Testis (tissue), 2 donors: Measurements from ENCODE around the gene FXYD4.

Experiments used
- POLR2A ChIP-seq: fragments of 450-650 bp; IDR thresholded peaks from one replicate; pipeline ENCODE4 v1.6.1; 2017; ENCODE audit warnings: antibody characterized with exemption, mild to moderate bottlenecking, moderate library complexity
- TF ChIP-seq, protein P1 (sequence below), 3 experiments: fragments of 450-650 bp in 2 of 3; fragments of 200-600 bp in 1 of 3; sonication (generic) in 1 of 3; IDR thresholded peaks; one replicate each; pipeline ENCODE4 v1.5.1; 2016 to 2019; ENCODE audit warnings: antibody characterized with exemption in 3 of 3, mild to moderate bottlenecking in 2 of 3, moderate library complexity in 1 of 3

DNA sequence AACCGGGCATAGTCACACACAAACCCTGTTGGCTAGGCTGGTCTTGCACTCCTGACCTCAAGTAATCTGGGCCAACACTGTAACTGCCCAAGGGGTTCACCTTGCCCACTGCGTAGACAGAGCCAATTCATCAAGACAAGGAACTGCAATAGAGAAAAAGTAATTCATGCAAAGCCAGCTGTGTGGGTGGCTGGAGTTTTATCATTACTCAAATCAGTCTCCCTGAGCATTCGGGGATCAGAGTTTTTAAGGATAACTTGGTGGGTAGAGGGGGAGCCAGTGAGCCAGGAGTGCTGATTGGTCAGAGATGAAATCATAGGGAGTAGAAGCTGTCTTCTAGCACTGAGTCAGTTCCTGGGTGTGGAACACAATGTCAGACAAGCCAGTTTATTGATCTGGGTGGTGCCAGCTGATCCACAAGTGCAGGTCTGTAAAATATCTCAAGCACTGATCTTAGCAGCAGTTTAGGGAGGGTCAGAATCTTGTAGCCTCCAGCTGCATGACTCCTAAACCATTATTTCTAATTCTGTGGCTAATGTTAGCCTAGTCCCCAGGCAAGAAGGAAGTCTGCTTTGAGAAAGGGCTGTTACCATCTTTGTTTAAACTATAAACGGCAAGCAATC, 15.6 kb upstream of the FXYD4 start:
- TF ChIP-seq, protein P1, sequence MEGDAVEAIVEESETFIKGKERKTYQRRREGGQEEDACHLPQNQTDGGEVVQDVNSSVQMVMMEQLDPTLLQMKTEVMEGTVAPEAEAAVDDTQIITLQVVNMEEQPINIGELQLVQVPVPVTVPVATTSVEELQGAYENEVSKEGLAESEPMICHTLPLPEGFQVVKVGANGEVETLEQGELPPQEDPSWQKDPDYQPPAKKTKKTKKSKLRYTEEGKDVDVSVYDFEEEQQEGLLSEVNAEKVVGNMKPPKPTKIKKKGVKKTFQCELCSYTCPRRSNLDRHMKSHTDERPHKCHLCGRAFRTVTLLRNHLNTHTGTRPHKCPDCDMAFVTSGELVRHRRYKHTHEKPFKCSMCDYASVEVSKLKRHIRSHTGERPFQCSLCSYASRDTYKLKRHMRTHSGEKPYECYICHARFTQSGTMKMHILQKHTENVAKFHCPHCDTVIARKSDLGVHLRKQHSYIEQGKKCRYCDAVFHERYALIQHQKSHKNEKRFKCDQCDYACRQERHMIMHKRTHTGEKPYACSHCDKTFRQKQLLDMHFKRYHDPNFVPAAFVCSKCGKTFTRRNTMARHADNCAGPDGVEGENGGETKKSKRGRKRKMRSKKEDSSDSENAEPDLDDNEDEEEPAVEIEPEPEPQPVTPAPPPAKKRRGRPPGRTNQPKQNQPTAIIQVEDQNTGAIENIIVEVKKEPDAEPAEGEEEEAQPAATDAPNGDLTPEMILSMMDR (IDR thresholded peaks at IDR 0.05) = no peak
- TF ChIP-seq POLR2A = no peak
